Adrenal gland (tissue), 12 donors: Measurements from ENCODE around the gene PEX14. TPM values are rescaled to one million over a fixed set of nuclear protein-coding genes. Genes with fewer than 3 reads are reported as not detected.
A peak's percentile ranks its signal among the peaks of the same experiment; 100 is the strongest.

Experiments used
- DNase-seq, 7 donors: peaks; one replicate each; pipeline ENCODE4 v3.0.0-alpha.2; 2019 to 2020
- H3K27ac ChIP-seq, 5 donors: fragments of 200-600 bp; sonication (generic) in 4 of 5; 1 replicate in 3 of 5; 2 replicates in 2 of 5; pipeline versions ENCODE4 v1.5.1 to v1.8.0; 2016 to 2020; ENCODE audit warnings: mild to moderate bottlenecking in 1 of 5
- H3K27me3 ChIP-seq: fragments of 200-600 bp; 2 replicates; pipeline ENCODE4 v1.8.0; 2021
- H3K36me3 ChIP-seq, 2 donors: fragments of 200-600 bp; replicated peaks in 1 of 2; 1 replicate in 1 of 2; 2 replicates in 1 of 2; pipeline versions ENCODE4 v1.5.1 to v1.8.0; 2018 to 2022
- H3K4me1 ChIP-seq, 2 donors: fragments of 200-600 bp; replicated peaks in 1 of 2; 1 replicate in 1 of 2; 2 replicates in 1 of 2; pipeline versions ENCODE4 v1.5.1 to v1.8.0; 2018 to 2021
- H3K4me3 ChIP-seq, 4 donors: fragments of 200-600 bp; sonication (generic) in 3 of 4; one replicate each; pipeline ENCODE4 v1.5.1; 2016 to 2018
- H3K9me3 ChIP-seq, 3 donors: fragments of 200-600 bp; sonication (generic) in 1 of 3; replicated peaks in 1 of 3; 1 replicate in 2 of 3; 2 replicates in 1 of 3; pipeline versions ENCODE4 v1.5.1 to v1.8.0; 2016 to 2021
- POLR2A ChIP-seq, 2 donors: fragments of 450-650 bp; IDR thresholded peaks; one replicate each; pipeline ENCODE4 v1.6.1; 2017; ENCODE audit warnings: antibody characterized with exemption in 2 of 2, mild to moderate bottlenecking in 2 of 2, moderate library complexity in 1 of 2
- WGBS, 4 donors: extraction: QIAGEN DNeasy Blood & Tissue Kit in 2 of 4; methylation state at CpG; one replicate each; pipeline versions ENCODE4 v1.1.5 to v1.1.7; 2013 to 2017; 5-methylcytosine and 5-hydroxymethylcytosine counted together
- intact Hi-C, 2 donors: fragments of 100-400 bp; cut with DNase I; formaldehyde crosslinking; loops; one replicate each; pipeline versions ENCODE4 v1.14.1 to v1.15.0; 2022 to 2023
- polyA plus RNA-seq, 3 donors: library from polyadenylated mRNA; stranded (reverse); fragments of 200-250 nt in 2 of 3; fragments of 350-450 nt in 1 of 3; fragmentation: Illumina TruSeq in 1 of 3; extraction: RNeasy Lipid Tissue Mini Kit (QIAGEN cat#74804) in 1 of 3; gene quantifications; one replicate each; pipeline ENCODE4 v1.2.3, GENCODE V29; 2013 to 2014
- total RNA-seq, 9 donors: library from RNA; depleted of rRNA in 4 of 9; stranded (reverse); fragments of >200 nt in 4 of 9; fragments of 120-200 nt in 1 of 9; fragmentation: NEBNext Ultra II Directional in 1 of 9; extraction: Animal tissue kit (Norgen Biotek cat#: 25700) in 1 of 9; gene quantifications; one replicate each; pipeline versions ENCODE4 v1.1.0 to v1.2.4, GENCODE V29; 2013 to 2023
- TF ChIP-seq, protein P1 (sequence below), 6 experiments: fragments of 450-650 bp in 4 of 6; fragments of 200-600 bp in 2 of 6; sonication (generic) in 1 of 6; IDR thresholded peaks; 1 replicate in 5 of 6; 2 replicates in 1 of 6; pipeline versions ENCODE4 v1.5.1 to v1.8.0; 2016 to 2021; ENCODE audit warnings: antibody characterized with exemption in 6 of 6, mild to moderate bottlenecking in 2 of 6, moderate library complexity in 1 of 6
- donor health status: healthy with polysubstance abuse.
- donor health status: Bipolar disorder and iron deficiency.
- donor health status: DM: yes; HTN: yes; CAD: no.
- donor health status: DM: no; HTN: no; CAD: no.
- donor health status: DM: no; HTN: no; CAD: no.
- donor health status: DM: yes; HTN: yes; CAD: no.

PEX14 gene
- total and polyA plus RNA-seq, 12 donors, result 9.7 to 23.9 (median 18.1) TPM

DNA sequence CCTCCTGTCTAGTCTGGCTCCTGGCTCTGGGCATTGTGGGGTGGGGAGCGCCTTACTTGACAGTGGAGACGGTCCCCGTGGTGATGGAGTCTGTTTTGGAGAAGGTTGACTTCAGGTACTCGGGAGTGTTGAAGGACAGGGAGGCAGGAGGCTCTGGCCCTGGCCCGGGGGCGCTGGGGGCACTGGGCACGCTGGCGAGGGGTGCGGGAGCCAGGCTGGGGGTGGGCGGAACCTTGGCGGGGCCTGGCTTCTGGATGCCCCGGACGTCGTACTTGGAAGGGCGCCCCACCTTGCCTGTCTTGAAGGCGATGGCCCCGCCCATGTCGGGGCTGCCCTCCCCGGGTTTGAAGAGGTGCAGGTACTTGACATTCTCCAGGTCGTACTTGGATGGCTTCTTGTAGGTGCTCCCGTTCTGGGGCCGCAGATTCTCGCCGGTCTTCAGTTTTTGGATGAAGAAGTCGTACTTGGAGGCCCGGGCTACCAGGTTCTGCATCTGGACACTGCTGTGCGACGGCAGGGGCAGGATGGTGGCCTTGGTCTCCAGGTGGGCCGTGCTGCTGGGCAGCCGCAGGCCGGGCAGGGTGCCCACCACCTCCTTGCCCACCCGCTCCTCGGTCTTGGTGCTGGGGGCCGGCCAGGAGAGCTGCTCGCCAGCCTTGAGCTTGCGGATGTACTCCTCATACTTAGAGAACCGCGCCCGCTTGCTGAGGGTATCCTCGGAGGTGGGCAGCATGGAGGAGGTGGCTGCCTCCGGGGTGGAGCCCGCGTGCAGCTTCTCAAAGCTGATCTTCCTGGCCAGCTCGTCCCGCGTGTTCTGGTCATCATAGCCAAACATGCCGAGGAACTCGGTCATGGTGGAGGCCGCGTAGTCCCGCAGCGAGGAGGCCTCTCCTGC lies 185.1 kb downstream of the PEX14 start:
- Histone ChIP-seq H3K9me3 (no peaks in the 10 kb centered on the region), H3K27ac (no peak overlapping the region), H3K36me3 (no peaks in the 10 kb centered on the region), H3K27me3 (no peaks in the 10 kb centered on the region), H3K4me3 (no peak overlapping the region), H3K4me1 (peaks cover 11 to 20% of the 10 kb centered on the region in 2 donors)
- WGBS, 4 donors, result 92 to 97% (median 95%) methylated on average over 23 to 52 of the region's 52 CpGs
- no peak for TF ChIP-seq POLR2A (IDR thresholded peaks at IDR 0.05)
- TF ChIP-seq, protein P1, sequence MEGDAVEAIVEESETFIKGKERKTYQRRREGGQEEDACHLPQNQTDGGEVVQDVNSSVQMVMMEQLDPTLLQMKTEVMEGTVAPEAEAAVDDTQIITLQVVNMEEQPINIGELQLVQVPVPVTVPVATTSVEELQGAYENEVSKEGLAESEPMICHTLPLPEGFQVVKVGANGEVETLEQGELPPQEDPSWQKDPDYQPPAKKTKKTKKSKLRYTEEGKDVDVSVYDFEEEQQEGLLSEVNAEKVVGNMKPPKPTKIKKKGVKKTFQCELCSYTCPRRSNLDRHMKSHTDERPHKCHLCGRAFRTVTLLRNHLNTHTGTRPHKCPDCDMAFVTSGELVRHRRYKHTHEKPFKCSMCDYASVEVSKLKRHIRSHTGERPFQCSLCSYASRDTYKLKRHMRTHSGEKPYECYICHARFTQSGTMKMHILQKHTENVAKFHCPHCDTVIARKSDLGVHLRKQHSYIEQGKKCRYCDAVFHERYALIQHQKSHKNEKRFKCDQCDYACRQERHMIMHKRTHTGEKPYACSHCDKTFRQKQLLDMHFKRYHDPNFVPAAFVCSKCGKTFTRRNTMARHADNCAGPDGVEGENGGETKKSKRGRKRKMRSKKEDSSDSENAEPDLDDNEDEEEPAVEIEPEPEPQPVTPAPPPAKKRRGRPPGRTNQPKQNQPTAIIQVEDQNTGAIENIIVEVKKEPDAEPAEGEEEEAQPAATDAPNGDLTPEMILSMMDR (IDR thresholded peaks at IDR 0.05), result no peak
- intact Hi-C loops, result no loop called here
- no peak for DNase-seq

DNA sequence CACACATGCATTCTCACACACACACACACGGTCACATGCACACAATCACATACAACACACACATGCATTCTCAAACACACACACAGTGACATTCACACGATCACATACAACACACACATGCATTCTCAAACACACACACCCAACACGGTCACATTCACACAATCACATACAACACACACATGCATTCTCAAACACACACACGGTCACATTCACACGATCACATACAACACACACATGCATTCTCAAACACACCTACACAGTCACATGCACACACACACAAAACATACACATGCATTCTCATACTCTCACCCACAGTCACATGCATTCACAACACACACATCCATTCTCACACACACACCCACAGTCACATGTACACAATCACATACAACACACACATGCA lies 186.7 kb downstream of the PEX14 start:
- no peak for DNase-seq
- H3K27me3 ChIP-seq, result no peaks in the 10 kb centered on the region
- no peak overlapping the region for H3K27ac ChIP-seq
- WGBS, 4 donors, result 90 to 98% (median 94%) methylated on average over 5 of the region's 5 CpGs
- H3K4me3 ChIP-seq, result no peak overlapping the region
- no peaks in the 10 kb centered on the region for H3K9me3 ChIP-seq
- H3K4me1 ChIP-seq, result peaks cover 11 to 29% of the 10 kb centered on the region in 2 donors
- H3K36me3 ChIP-seq, result no peaks in the 10 kb centered on the region
- TF ChIP-seq, protein P1 (IDR thresholded peaks at IDR 0.05), result no peak
- TF ChIP-seq POLR2A (IDR thresholded peaks at IDR 0.05), result no peak
- intact Hi-C loops, result no loop called here

DNA sequence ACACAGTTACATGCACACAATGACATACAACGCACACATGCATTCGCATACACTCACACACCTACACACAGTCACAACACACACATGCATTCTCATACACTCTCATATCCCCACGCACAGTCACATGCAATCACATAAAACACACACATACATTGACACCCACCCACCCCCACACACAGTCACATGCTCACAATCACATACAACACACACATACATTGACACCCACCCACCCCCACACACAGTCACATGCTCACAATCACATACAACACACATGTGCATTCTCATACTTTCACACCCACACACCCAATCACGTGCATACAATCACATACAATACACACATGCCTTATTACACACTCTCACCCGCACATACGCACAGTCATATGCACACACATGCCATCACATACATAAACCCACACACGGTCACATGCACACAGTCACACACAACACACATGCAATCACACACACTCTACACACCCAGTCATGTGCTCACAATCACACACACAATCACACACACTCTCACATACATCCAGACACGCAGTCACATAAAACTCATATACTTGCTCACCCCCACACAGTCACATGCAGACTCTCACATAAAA lies 187.4 kb downstream of the PEX14 start:
- WGBS, 4 donors, result 95 to 96% (median 96%) methylated on average over 8 of the region's 8 CpGs
- Histone ChIP-seq H3K36me3 (no peaks in the 10 kb centered on the region), H3K27me3 (no peaks in the 10 kb centered on the region), H3K9me3 (no peaks in the 10 kb centered on the region), H3K4me1 (peaks cover 11 to 29% of the 10 kb centered on the region in 2 donors), H3K4me3 (no peak overlapping the region), H3K27ac (no peak overlapping the region)
- TF ChIP-seq POLR2A (IDR thresholded peaks at IDR 0.05), result no peak
- TF ChIP-seq, protein P1 (IDR thresholded peaks at IDR 0.05), result no peak
- DNase-seq, result no peak
- intact Hi-C loops, result no loop called here

DNA sequence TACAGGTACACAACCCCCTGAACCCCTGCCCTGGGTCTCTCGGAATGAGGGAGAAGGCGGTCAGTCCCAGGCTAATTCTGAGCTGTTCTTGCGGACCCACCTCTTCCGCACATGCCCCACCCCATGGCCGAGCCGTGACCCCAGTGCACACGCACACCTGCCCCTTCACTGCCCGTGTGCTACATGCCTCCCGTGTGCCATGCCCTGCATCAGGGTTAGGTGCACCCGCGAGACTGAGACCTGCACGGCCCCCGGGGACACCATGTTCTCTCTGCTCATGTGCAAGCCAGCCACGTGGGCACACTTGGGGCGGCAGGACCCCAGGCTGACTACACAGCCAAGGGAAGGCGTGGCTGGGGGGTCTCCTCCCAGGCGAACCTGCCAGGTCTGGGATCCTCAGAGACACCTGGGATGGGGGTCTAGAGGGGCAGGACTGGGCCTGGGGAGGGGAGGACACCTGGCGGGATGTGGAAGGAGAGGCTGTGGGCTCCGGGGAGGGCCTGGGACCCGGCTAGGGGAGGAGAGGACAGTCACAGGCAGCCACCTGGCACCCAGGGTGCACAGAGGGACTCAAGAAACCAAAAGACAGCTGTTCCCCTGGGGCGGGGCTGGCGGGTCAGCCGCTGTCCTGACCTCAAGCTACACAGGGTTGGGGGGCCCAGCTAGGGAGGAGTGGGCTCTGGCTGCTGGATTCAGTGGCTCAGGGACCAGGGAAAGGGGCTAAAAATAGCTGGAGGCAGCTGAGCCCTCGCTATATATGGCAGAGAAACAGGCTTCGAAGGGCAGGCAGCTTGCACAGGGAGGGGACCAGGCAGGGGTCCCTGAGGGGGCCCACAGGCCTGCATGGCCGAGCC lies 188.3 kb downstream of the PEX14 start:
- DNase-seq, result no peak
- no peaks in the 10 kb centered on the region for H3K36me3 ChIP-seq
- WGBS, 4 donors, result 67 to 82% (median 71%) methylated on average over 15 to 26 of the region's 26 CpGs
- no peak overlapping the region for H3K4me3 ChIP-seq
- no peaks in the 10 kb centered on the region for H3K27me3 ChIP-seq
- H3K27ac ChIP-seq, result peak overlapping the region in 2 of 5 donors; percentile 74 to 82
- no peaks in the 10 kb centered on the region for H3K9me3 ChIP-seq
- no peak for TF ChIP-seq POLR2A (IDR thresholded peaks at IDR 0.05)
- TF ChIP-seq, protein P1 (IDR thresholded peaks at IDR 0.05), result no peak
- intact Hi-C loops, result no loop called here
- H3K4me1 ChIP-seq, result peaks cover 11 to 29% of the 10 kb centered on the region in 2 donors
